Endothelial cell of umbilical vein (primary cell): ENCODE results near the gene TENM4. TPM values are rescaled to one million over a fixed set of nuclear protein-coding genes. Genes with fewer than 3 reads are reported as not detected.
A peak's percentile ranks its signal among the peaks of the same experiment; 100 is the strongest.

Experiments used
- BruUV-seq: library from RNA; stranded (reverse); fragments of 400-500 nt; replicated peaks from 2 replicates; lab custom pipeline; 2021; lab: Mats Ljungman, UMichigan
- CTCF ChIA-PET: fragments of 300-600, 350-600 bp; sonication (Branson Sonifier 250); formaldehyde crosslinking; loops from one replicate; lab custom pipeline; 2021; ENCODE audit warnings: antibody characterized with exemption, inconsistent platforms; lab: Charles Lee
- POLR2A ChIA-PET: fragments of 300-600, 350-600 bp; sonication (Branson Sonifier 250); formaldehyde crosslinking; loops from one replicate; lab custom pipeline; 2021; ENCODE audit warnings: antibody characterized with exemption, inconsistent platforms; lab: Charles Lee
- DNase-seq: peaks from one replicate; pipeline ENCODE4 v3.0.0-alpha.2; 2011; ENCODE audit warnings: low read depth, low spot score
- FAIRE-seq: peaks from 2 replicates; lab custom pipeline; 2011; peaks lifted over from hg19 to GRCh38; lab: Jason Lieb, UNC
- H2AFZ ChIP-seq: 2 replicates; pipeline ENCODE4 v1.6.0; 2012; ENCODE audit warnings: low read depth, low read length, control low read depth, inconsistent platforms
- H3K27ac ChIP-seq: 2 replicates; pipeline ENCODE4 v1.5.1; 2011; ENCODE audit warnings: low read depth, mild to moderate bottlenecking, control low read depth, low read length, moderate library complexity; ENCODE audit not compliant: insufficient read depth
- H3K27me3 ChIP-seq, 2 experiments: 2 replicates each; pipeline versions ENCODE4 v1.6.0 to v1.6.1; 2011; ENCODE audit warnings: low read length in 2 of 2, mixed read lengths in 1 of 2; ENCODE audit not compliant: control insufficient read depth in 2 of 2, insufficient read depth in 2 of 2
- H3K36me3 ChIP-seq, 2 experiments: 2 replicates in 1 of 2; 3 replicates in 1 of 2; pipeline ENCODE4 v1.5.1; 2011; ENCODE audit warnings: low read length in 2 of 2, mild to moderate bottlenecking in 1 of 2, moderate library complexity in 1 of 2; ENCODE audit not compliant: control insufficient read depth in 2 of 2, insufficient read depth in 2 of 2; ENCODE audit errors: extremely low read depth in 1 of 2
- H3K4me1 ChIP-seq: 3 replicates; pipeline ENCODE4 v1.5.1; 2011; ENCODE audit warnings: mild to moderate bottlenecking, low read length; ENCODE audit not compliant: control insufficient read depth, insufficient read depth; ENCODE audit errors: extremely low read depth
- H3K4me2 ChIP-seq: 2 replicates; pipeline ENCODE4 v1.6.1; 2011; ENCODE audit warnings: low read length, control low read depth, mixed read lengths; ENCODE audit not compliant: insufficient read depth
- H3K4me3 ChIP-seq, 3 experiments: fragments of 200-600 bp in 1 of 3; sonication (generic), shearing (Covaris generic) in 1 of 3; replicated peaks in 1 of 3; 2 replicates each; pipeline ENCODE4 v1.5.1; 2011 to 2016; ENCODE audit warnings: control low read depth in 3 of 3, low read length in 3 of 3, mild to moderate bottlenecking in 2 of 3, inconsistent platforms in 1 of 3, low read depth in 1 of 3, moderate library complexity in 1 of 3; ENCODE audit not compliant: insufficient read depth in 1 of 3
- H3K79me2 ChIP-seq: 2 replicates; pipeline ENCODE4 v1.6.0; 2012; ENCODE audit warnings: low read length, inconsistent platforms; ENCODE audit not compliant: control insufficient read depth, insufficient read depth
- H3K9ac ChIP-seq: replicated peaks from 2 replicates; pipeline ENCODE3; 2011; ENCODE audit warnings: low read length, control low read depth; ENCODE audit not compliant: insufficient read depth; ENCODE audit errors: extremely low read depth
- H3K9me1 ChIP-seq: replicated peaks from 3 replicates; pipeline ENCODE4 v1.6.0; 2011; ENCODE audit warnings: mild to moderate bottlenecking, low read length; ENCODE audit not compliant: control insufficient read depth, insufficient read depth; ENCODE audit errors: extremely low read depth
- H3K9me3 ChIP-seq: replicated peaks from 2 replicates; pipeline ENCODE4 v1.5.1; 2012; ENCODE audit warnings: low read length, inconsistent platforms; ENCODE audit not compliant: control insufficient read depth, insufficient read depth
- H4K20me1 ChIP-seq: replicated peaks from 2 replicates; pipeline ENCODE3; 2011; ENCODE audit warnings: mild to moderate bottlenecking, low read length; ENCODE audit not compliant: control insufficient read depth, insufficient read depth; ENCODE audit errors: extremely low read depth
- CTCF ChIP-seq, 2 donors: IDR thresholded peaks; 1 replicate in 1 of 2; 2 replicates in 1 of 2; pipeline ENCODE4 v1.5.1; 2011; ENCODE audit warnings: low read length in 2 of 2, mild to moderate bottlenecking in 2 of 2, moderate library complexity in 2 of 2, control low read depth in 1 of 2, inconsistent platforms in 1 of 2, low read depth in 1 of 2; ENCODE audit not compliant: insufficient read depth in 1 of 2; ENCODE audit errors: extremely low read depth in 1 of 2
- EZH2 ChIP-seq: IDR thresholded peaks from 2 replicates; pipeline ENCODE4 v1.6.1; 2012; ENCODE audit warnings: borderline replicate concordance, low read depth, mild to moderate bottlenecking, moderate library complexity, low read length, inconsistent platforms; ENCODE audit not compliant: severe bottlenecking
- FOS ChIP-seq: IDR thresholded peaks from 2 replicates; pipeline ENCODE4 v1.6.1; 2011; ENCODE audit warnings: mild to moderate bottlenecking, low read length, moderate library complexity, borderline replicate concordance; ENCODE audit not compliant: insufficient read depth
- GATA2 ChIP-seq: IDR thresholded peaks from 2 replicates; pipeline ENCODE4 v1.7.0; 2011; ENCODE audit warnings: low read depth, mild to moderate bottlenecking, moderate library complexity, mixed read lengths, low read length; ENCODE audit not compliant: insufficient read length, insufficient read depth
- JUN ChIP-seq: IDR thresholded peaks from 2 replicates; pipeline ENCODE4 v1.6.1; 2011; ENCODE audit warnings: borderline replicate concordance, low read depth; ENCODE audit not compliant: insufficient read length, insufficient read depth
- MAX ChIP-seq: IDR thresholded peaks from 2 replicates; pipeline ENCODE4 v1.6.1; 2011; ENCODE audit not compliant: insufficient read depth, insufficient read length
- MYC ChIP-seq: IDR thresholded peaks from one replicate; pipeline ENCODE4 v1.6.1; 2011; ENCODE audit warnings: mild to moderate bottlenecking, low read depth, low read length
- POLR2A ChIP-seq: IDR thresholded peaks from 2 replicates; pipeline ENCODE4 v1.6.1; 2012; ENCODE audit warnings: low read depth, mild to moderate bottlenecking, control low read depth, low read length
- POLR2AphosphoS5 ChIP-seq: IDR thresholded peaks from 2 replicates; pipeline ENCODE4 v1.6.1; 2012; ENCODE audit warnings: low read depth, mild to moderate bottlenecking, control low read depth, low read length, moderate library complexity; ENCODE audit not compliant: insufficient read depth
- dilution Hi-C: fragments of 300-500 bp; cut with MboI; formaldehyde crosslinking; loops from one replicate; pipeline ENCODE4 v1.15.0; 2019; ENCODE audit warnings: low sequenced_read_pairs; ENCODE audit not compliant: extremely low pct_ligation_motif_present
- intact Hi-C: fragments of 100-400 bp; cut with micrococcal nuclease; formaldehyde crosslinking; loops from one replicate; pipeline ENCODE4 v1.10.0; 2022
- polyA plus RNA-seq, 4 experiments: library from polyadenylated mRNA; depleted of rRNA in 3 of 4; stranded (reverse) in 3 of 4; unstranded in 1 of 4; fragments of >200 nt; gene quantifications; 2 replicates each; pipeline versions ENCODE4 v1.2.1 to v1.2.3, GENCODE V29; 2011 to 2012; ENCODE audit warnings: missing spikeins in 1 of 4
- total RNA-seq: library from RNA; stranded (reverse); gene quantifications from 2 replicates; pipeline ENCODE4 v1.2.3, GENCODE V29; 2021

Gene TENM4
- total and polyA plus RNA-seq, 2 donors (not counting 3 experiments of a cell fraction or from before 2014, with no cell fraction given): 0.06 to 0.27 TPM

- DNase-seq (peak; percentile 36), FAIRE-seq (no peak)
- Histone ChIP-seq H4K20me1 (no peaks in the 10 kb centered on the region), H3K4me3 (no peak overlapping the region), H3K4me2 (no peak overlapping the region), H3K79me2 (no peaks in the 10 kb centered on the region), H3K27me3 (no peaks in the 10 kb centered on the region), H3K9ac (no peak overlapping the region), H3K36me3 (no peaks in the 10 kb centered on the region), H3K4me1 (no peaks in the 10 kb centered on the region), H3K9me1 (no peaks in the 10 kb centered on the region), H3K27ac (no peak overlapping the region), H3K9me3 (no peaks in the 10 kb centered on the region), H2AFZ (no peak overlapping the region)
- no TSS peak for BruUV-seq
- dilution Hi-C loops (no loop called here), intact Hi-C loops (no loop called here)
- TF ChIP-seq MAX: no peak
- TF ChIP-seq FOS: no peak
- no peak for TF ChIP-seq POLR2AphosphoS5
- no peak for TF ChIP-seq JUN
- no peak for TF ChIP-seq EZH2
- TF ChIP-seq GATA2: no peak
- no peak for TF ChIP-seq POLR2A
- TF ChIP-seq MYC: no peak
- no peak for TF ChIP-seq CTCF (IDR thresholded peaks at IDR 0.05; ENCODE audit: extremely low read depth in 1 of 2, insufficient read depth in 1 of 2, low read depth in 1 of 2, low read length in 2 of 2)
- POLR2A ChIA-PET: no interaction called here
- CTCF ChIA-PET: no interaction called here
These were observed 203.1 kb downstream of the TENM4 start for GRCh38 chr11:79237703-79238102.
